ENCODE results near the gene PWWP3B.

GRCh38 chrX:106203315-106203714 is 35.2 kb downstream of the PWWP3B start:
- TF ChIP-seq ZBTB7A (IDR thresholded peaks at IDR 0.05; ENCODE audit: low read depth) = no peak
- TF ChIP-seq CEBPB (IDR thresholded peaks at IDR 0.05) = no peak
- TF ChIP-seq, protein P1, sequence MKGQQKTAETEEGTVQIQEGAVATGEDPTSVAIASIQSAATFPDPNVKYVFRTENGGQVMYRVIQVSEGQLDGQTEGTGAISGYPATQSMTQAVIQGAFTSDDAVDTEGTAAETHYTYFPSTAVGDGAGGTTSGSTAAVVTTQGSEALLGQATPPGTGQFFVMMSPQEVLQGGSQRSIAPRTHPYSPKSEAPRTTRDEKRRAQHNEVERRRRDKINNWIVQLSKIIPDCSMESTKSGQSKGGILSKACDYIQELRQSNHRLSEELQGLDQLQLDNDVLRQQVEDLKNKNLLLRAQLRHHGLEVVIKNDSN (IDR thresholded peaks at IDR 0.05) = no peak
- TF ChIP-seq MAX (IDR thresholded peaks at IDR 0.05) = no peak
- no peak for TF ChIP-seq RAD21 (IDR thresholded peaks at IDR 0.05; ENCODE audit: low read depth)
- no peak for TF ChIP-seq CREB1 (IDR thresholded peaks at IDR 0.05; ENCODE audit: low read depth)
- no peak for TF ChIP-seq FOXM1 (IDR thresholded peaks at IDR 0.05; ENCODE audit: borderline replicate concordance, low read depth)
- TF ChIP-seq TAF1 (IDR thresholded peaks at IDR 0.05; ENCODE audit: low read depth) = no peak
- no peak for TF ChIP-seq EP300 (IDR thresholded peaks at IDR 0.05; ENCODE audit: borderline replicate concordance)
- TF ChIP-seq YY1 (IDR thresholded peaks at IDR 0.05; ENCODE audit: low read depth) = no peak
- TF ChIP-seq REST (IDR thresholded peaks at IDR 0.05; ENCODE audit: low read depth) = no peak
- TF ChIP-seq NFIC (IDR thresholded peaks at IDR 0.05) = no peak
- TF ChIP-seq TEAD4 (IDR thresholded peaks at IDR 0.05) = no peak
- no peak for TF ChIP-seq EGR1 (IDR thresholded peaks at IDR 0.05)

All from Ishikawa (cell line).